ENCODE results near the gene GALNT18. TPM values are rescaled to one million over a fixed set of nuclear protein-coding genes. Genes with fewer than 3 reads are reported as not detected.

GALNT18 gene
- total RNA-seq, 2 donors from 2014 or later, result 5.3 to 7.3 TPM

GRCh38 chr11:11247576-11247975, 374.2 kb downstream of the GALNT18 start:
- Histone ChIP-seq H3K4me3 (no peak overlapping the region), H3K4me1 (no peaks in the 10 kb centered on the region), H3K36me3 (replicated peaks in 1 of 2; ENCODE audit: insufficient read depth in 1 of 2, low read depth in 2 of 2) (no peaks in the 10 kb centered on the region), H3K27ac (no peak overlapping the region), H3K9me3 (no peaks in the 10 kb centered on the region), H3K27me3 (no peaks in the 10 kb centered on the region)
- TF ChIP-seq CTCF (IDR thresholded peaks at IDR 0.05) (no peak), POLR2A (IDR thresholded peaks at IDR 0.05) (no peak)
- ATAC-seq (no peak), DNase-seq (no peak)
- intact Hi-C loops (cut with DNase I), result no loop called here
- 77 to 90% methylated on average over 2 of the region's 2 CpGs for WGBS, 2 donors

GRCh38 chr11:11247086-11247485, 374.7 kb downstream of the GALNT18 start:
- DNase-seq, result no peak
- 77 to 83% methylated on average over 1 to 6 of the region's 6 CpGs for WGBS, 2 donors
- intact Hi-C loops (cut with DNase I), result no loop called here
- no peak overlapping the region for H3K27ac ChIP-seq
- no peaks in the 10 kb centered on the region for H3K36me3 ChIP-seq (replicated peaks in 1 of 2; ENCODE audit: insufficient read depth in 1 of 2, low read depth in 2 of 2)
- no peak for ATAC-seq
- no peaks in the 10 kb centered on the region for H3K27me3 ChIP-seq
- H3K9me3 ChIP-seq, result no peaks in the 10 kb centered on the region
- H3K4me1 ChIP-seq, result no peaks in the 10 kb centered on the region
- TF ChIP-seq CTCF (IDR thresholded peaks at IDR 0.05) (no peak), POLR2A (IDR thresholded peaks at IDR 0.05) (no peak)
- no peak overlapping the region for H3K4me3 ChIP-seq

- WGBS, 2 donors, result 74 to 94% methylated on average over 1 of the region's 1 CpG
- no peak overlapping the region for H3K27ac ChIP-seq
- intact Hi-C loops (cut with DNase I), result no loop called here
Observed at GRCh38 chr11:11246166-11246565, 375.6 kb downstream of the GALNT18 start.

GRCh38 chr11:11245453-11245852, 376.4 kb downstream of the GALNT18 start:
- DNase-seq (no peak), ATAC-seq (peak; percentile 33)
- Histone ChIP-seq H3K4me3 (no peak overlapping the region), H3K27me3 (no peaks in the 10 kb centered on the region), H3K4me1 (no peaks in the 10 kb centered on the region), H3K27ac (no peak overlapping the region), H3K9me3 (no peaks in the 10 kb centered on the region), H3K36me3 (replicated peaks in 1 of 2; ENCODE audit: insufficient read depth in 1 of 2, low read depth in 2 of 2) (no peaks in the 10 kb centered on the region)
- TF ChIP-seq POLR2A (IDR thresholded peaks at IDR 0.05) (no peak), CTCF (IDR thresholded peaks at IDR 0.05) (no peak)
- intact Hi-C loops (cut with DNase I), result no loop called here
- WGBS, 2 donors, result 83 to 90% methylated on average over 3 of the region's 3 CpGs

More at GRCh38 chr11:11246166-11246565, 375.6 kb downstream of the GALNT18 start:
- no peak for TF ChIP-seq CTCF (IDR thresholded peaks at IDR 0.05)
- TF ChIP-seq POLR2A (IDR thresholded peaks at IDR 0.05), result no peak
- ATAC-seq (no peak), DNase-seq (no peak)
- Histone ChIP-seq H3K27me3 (no peaks in the 10 kb centered on the region), H3K9me3 (no peaks in the 10 kb centered on the region), H3K4me3 (no peak overlapping the region), H3K4me1 (no peaks in the 10 kb centered on the region), H3K36me3 (replicated peaks in 1 of 2; ENCODE audit: insufficient read depth in 1 of 2, low read depth in 2 of 2) (no peaks in the 10 kb centered on the region)

GRCh38 chr11:11244470-11245080, 377.2 kb downstream of the GALNT18 start:
- H3K27me3 ChIP-seq, result no peaks in the 10 kb centered on the region
- no peak overlapping the region for H3K27ac ChIP-seq
- ATAC-seq (no peak), DNase-seq (no peak)
- no peaks in the 10 kb centered on the region for H3K36me3 ChIP-seq (replicated peaks in 1 of 2; ENCODE audit: insufficient read depth in 1 of 2, low read depth in 2 of 2)
- no peaks in the 10 kb centered on the region for H3K4me1 ChIP-seq
- intact Hi-C loops (cut with DNase I), result no loop called here
- H3K9me3 ChIP-seq, result no peaks in the 10 kb centered on the region
- TF ChIP-seq CTCF (IDR thresholded peaks at IDR 0.05) (no peak), POLR2A (IDR thresholded peaks at IDR 0.05) (no peak)
- 54 to 63% methylated on average over 2 of the region's 2 CpGs for WGBS, 2 donors
- H3K4me3 ChIP-seq, result no peak overlapping the region

Measured in body of pancreas (tissue), 4 donors.